Psoas muscle (tissue), 8 donors: ENCODE data around the gene MRTFA. TPM values are rescaled to one million over a fixed set of nuclear protein-coding genes. Genes with fewer than 3 reads are reported as not detected.
A peak's percentile ranks its signal among the peaks of the same experiment; 100 is the strongest.

ENCODE experiments used
- ATAC-seq, 4 donors: fragments of 200-7000 bp; cut with Tn5 transposase; one replicate each; pipeline ENCODE4 v1.9.1; 2020; ENCODE audit warnings: moderate library complexity in 3 of 4, mild to moderate bottlenecking in 2 of 4
- DNase-seq, 2 donors: peaks; one replicate each; pipeline ENCODE4 v3.0.0-alpha.2; 2020
- H3K27ac ChIP-seq: fragments of 200-600 bp; one replicate; pipeline ENCODE4 v1.8.0; 2022
- H3K27me3 ChIP-seq, 3 donors: fragments of 200-600 bp in 1 of 3; one replicate each; pipeline versions ENCODE4 v1.6.1 to v1.8.0; 2013 to 2022; ENCODE audit warnings: low read length in 2 of 3, mild to moderate bottlenecking in 2 of 3, moderate library complexity in 1 of 3; ENCODE audit not compliant: insufficient read depth in 3 of 3
- H3K36me3 ChIP-seq, 2 donors: fragments of 200-600 bp in 1 of 2; one replicate each; pipeline versions ENCODE4 v1.6.1 to v1.8.0; 2013 to 2022; ENCODE audit warnings: low read depth in 1 of 2, mild to moderate bottlenecking in 1 of 2, moderate library complexity in 1 of 2; ENCODE audit not compliant: insufficient read depth in 1 of 2
- H3K4me1 ChIP-seq: fragments of 200-600 bp; one replicate; pipeline ENCODE4 v1.8.0; 2022
- H3K4me3 ChIP-seq: fragments of 200-600 bp; one replicate; pipeline ENCODE4 v1.8.0; 2022; ENCODE audit warnings: mild to moderate bottlenecking
- H3K9me3 ChIP-seq: fragments of 200-600 bp; one replicate; pipeline ENCODE4 v1.8.0; 2022
- WGBS, 3 donors: extraction: QIAGEN DNeasy Blood & Tissue Kit; methylation state at CpG; one replicate each; pipeline versions ENCODE4 v1.1.6 to v1.1.7; 2013; 5-methylcytosine and 5-hydroxymethylcytosine counted together
- intact Hi-C, 2 donors: fragments of 100-400 bp; cut with DNase I; formaldehyde crosslinking; loops; one replicate each; pipeline versions ENCODE4 v1.11.0 to v1.14.2; 2022
- polyA plus RNA-seq, 3 donors: library from polyadenylated mRNA; stranded (reverse); fragments of 200-250 nt; gene quantifications; one replicate each; pipeline ENCODE4 v1.2.3, GENCODE V29; 2013
- total RNA-seq, 4 donors: library from RNA; stranded (reverse); fragmentation: NEBNext Ultra II Directional in 2 of 4; extraction: Animal tissue kit (Norgen Biotek cat#: 25700) in 2 of 4; gene quantifications; one replicate each; pipeline versions ENCODE4 v1.2.1 to v1.2.4, GENCODE V29; 2021 to 2023
- TF ChIP-seq, protein P1 (sequence below): fragments of 200-600 bp; IDR thresholded peaks from one replicate; pipeline ENCODE4 v1.8.0; 2022; ENCODE audit warnings: antibody characterized with exemption
- donor health status: healthy with polysubstance abuse.
- donor health status: DM: no; HTN: no; CAD: no; lungs with moderate emphysema.
- donor health status: Bipolar disorder and iron deficiency.
- donor health status: healthy.
- donor health status: DM: yes; HTN: yes; CAD: no.
- donor health status: DM: no; HTN: no; CAD: no.
- donor health status: DM: no; HTN: no; CAD: no.
- donor health status: DM: yes; HTN: yes; CAD: no.

MRTFA gene
- total and polyA plus RNA-seq, 7 donors, result 10.1 to 24.0 (median 15.7) TPM

DNA sequence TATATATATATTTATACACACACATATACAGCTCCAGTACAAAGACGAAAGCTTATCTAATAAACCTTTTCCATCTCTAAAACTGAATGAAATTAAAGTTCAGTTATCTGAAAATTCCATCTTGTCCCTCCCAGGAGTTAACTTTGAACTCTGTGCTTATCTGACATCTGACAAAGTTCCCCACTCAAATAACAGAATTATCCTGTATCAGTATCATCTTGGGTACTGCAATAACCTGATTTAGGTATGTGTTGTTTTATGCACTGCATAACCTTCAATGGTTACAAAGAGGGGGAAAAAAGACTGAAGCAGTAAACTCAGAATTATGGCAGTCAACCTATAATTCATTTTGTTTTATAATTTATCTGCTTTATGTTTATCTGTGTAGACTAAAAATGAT lies 169.5 kb downstream of the MRTFA start:
- H3K36me3 ChIP-seq, result peaks cover 0 to 10% of the 10 kb centered on the region in 2 donors
- no peak overlapping the region for H3K27ac ChIP-seq
- H3K27me3 ChIP-seq, result no peaks in the 10 kb centered on the region
- intact Hi-C loops, result no loop called here
- no peaks in the 10 kb centered on the region for H3K9me3 ChIP-seq
- ATAC-seq (no peak), DNase-seq (no peak)
- WGBS, 3 donors, result 93 to 98% (median 97%) methylated on average over 1 of the region's 1 CpG
- H3K4me3 ChIP-seq, result no peak overlapping the region
- H3K4me1 ChIP-seq, result peaks cover 12% of the 10 kb centered on the region
- TF ChIP-seq, protein P1, sequence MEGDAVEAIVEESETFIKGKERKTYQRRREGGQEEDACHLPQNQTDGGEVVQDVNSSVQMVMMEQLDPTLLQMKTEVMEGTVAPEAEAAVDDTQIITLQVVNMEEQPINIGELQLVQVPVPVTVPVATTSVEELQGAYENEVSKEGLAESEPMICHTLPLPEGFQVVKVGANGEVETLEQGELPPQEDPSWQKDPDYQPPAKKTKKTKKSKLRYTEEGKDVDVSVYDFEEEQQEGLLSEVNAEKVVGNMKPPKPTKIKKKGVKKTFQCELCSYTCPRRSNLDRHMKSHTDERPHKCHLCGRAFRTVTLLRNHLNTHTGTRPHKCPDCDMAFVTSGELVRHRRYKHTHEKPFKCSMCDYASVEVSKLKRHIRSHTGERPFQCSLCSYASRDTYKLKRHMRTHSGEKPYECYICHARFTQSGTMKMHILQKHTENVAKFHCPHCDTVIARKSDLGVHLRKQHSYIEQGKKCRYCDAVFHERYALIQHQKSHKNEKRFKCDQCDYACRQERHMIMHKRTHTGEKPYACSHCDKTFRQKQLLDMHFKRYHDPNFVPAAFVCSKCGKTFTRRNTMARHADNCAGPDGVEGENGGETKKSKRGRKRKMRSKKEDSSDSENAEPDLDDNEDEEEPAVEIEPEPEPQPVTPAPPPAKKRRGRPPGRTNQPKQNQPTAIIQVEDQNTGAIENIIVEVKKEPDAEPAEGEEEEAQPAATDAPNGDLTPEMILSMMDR, result no peak

DNA sequence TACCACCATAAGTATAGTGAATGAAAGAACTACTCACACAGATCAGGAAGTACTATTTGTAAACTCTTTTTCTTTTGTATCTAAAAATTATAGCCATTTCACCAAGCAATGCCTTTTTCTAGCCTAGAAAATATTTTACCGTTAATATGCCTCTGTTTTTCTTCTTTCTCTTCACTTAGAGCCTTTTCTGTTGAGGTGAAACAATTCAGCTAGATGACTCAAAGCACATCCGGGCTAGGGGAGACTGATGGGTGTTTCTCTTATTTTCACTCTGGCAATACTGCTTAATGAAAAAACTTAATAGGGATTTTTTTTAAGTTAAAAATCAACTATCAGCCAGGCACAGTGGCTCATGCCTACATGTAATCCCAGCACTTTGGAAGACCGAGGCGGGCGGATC lies 172.8 kb downstream of the MRTFA start:
- ATAC-seq (no peak), DNase-seq (no peak)
- H3K36me3 ChIP-seq, result peaks cover 5 to 14% of the 10 kb centered on the region in 2 donors
- H3K27ac ChIP-seq, result no peak overlapping the region
- peaks cover 17% of the 10 kb centered on the region for H3K4me1 ChIP-seq
- TF ChIP-seq, protein P1, result no peak
- 81 to 90% (median 89%) methylated on average over 5 of the region's 5 CpGs for WGBS, 3 donors
- H3K9me3 ChIP-seq, result no peaks in the 10 kb centered on the region
- H3K27me3 ChIP-seq, result no peaks in the 10 kb centered on the region
- H3K4me3 ChIP-seq, result no peak overlapping the region
- intact Hi-C loops, result no loop called here

DNA sequence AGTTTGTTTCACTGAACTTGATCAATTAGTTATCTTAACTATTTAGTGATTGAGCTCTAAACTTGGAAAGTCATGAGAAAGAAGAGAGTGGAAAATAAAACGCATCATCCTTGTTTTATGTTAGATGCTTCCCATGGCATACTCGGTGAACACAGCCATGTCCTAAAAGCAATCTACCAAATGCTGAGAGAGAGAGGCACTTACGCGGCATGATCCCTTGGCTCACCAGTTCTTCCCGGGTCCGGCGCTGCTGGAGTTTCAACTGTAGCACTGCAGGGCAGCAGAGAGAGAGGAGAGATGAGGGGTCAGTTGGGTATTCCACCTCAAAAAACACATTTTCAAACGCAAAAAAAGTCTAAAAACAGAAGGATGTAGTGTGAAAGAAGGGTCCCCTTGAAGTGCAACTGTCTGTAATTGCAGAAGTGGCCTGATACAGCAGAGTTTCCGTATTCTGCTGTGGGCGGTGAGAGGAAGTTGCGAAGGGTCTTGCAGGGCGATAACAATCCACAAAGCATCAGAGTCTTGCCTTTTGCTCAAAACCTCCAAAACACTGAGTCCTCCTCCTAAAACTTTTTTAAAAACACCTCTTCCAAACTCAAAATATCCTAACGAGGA lies 173.4 kb downstream of the MRTFA start:
- Histone ChIP-seq H3K4me3 (peak overlapping the region; percentile 17), H3K4me1 (peaks cover 20% of the 10 kb centered on the region), H3K9me3 (no peaks in the 10 kb centered on the region), H3K36me3 (peaks cover 5 to 14% of the 10 kb centered on the region in 2 donors), H3K27me3 (no peaks in the 10 kb centered on the region), H3K27ac (no peak overlapping the region)
- ATAC-seq (no peak), DNase-seq (no peak)
- WGBS, 3 donors, result 85 to 89% (median 87%) methylated on average over 13 of the region's 13 CpGs
- TF ChIP-seq, protein P1, result no peak
- intact Hi-C loops, result no loop called here

DNA sequence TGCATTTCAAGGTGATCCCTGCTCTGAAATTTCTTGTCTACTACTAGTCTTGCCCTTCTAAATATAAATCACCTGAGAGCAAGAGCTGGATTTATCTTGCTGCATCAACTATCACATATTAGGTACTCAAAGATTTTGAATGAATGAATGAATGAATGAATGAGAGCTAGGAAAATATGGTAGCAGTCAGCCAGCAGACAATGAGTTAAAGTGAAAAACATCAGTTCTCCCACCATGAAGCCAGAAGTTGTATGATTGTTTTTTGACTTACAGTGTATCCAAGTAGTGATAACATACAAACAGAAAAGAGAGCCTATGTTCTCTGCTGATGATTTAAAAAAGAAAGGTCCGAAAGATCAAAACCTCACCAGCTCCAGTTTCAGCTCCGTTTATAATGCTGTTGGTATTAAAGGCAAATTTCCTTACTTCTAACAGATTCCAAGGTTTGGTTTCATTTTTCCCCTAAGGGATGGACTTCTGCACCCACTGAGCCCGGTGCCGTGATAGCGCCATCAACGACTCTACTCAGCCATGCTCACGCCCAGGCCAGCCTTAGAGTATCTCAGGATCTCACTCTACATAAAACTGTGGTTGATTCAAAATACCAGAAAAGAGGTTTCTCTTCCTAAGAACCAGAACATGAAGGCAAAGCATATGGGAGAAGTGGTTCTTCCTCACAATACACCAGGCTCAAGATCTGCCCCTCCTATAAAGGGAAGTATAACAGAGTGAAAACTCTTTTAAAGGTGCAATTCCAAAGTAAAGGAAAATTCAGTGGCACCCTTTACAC lies 174.1 kb downstream of the MRTFA start:
- DNase-seq (no peak), ATAC-seq (no peak)
- H3K27ac ChIP-seq, result no peak overlapping the region
- 79 to 83% (median 83%) methylated on average over 7 of the region's 7 CpGs for WGBS, 3 donors
- no peaks in the 10 kb centered on the region for H3K27me3 ChIP-seq
- H3K36me3 ChIP-seq, result peaks cover 5 to 14% of the 10 kb centered on the region in 2 donors
- no peaks in the 10 kb centered on the region for H3K9me3 ChIP-seq
- H3K4me3 ChIP-seq, result peak overlapping the region; percentile 17
- TF ChIP-seq, protein P1, result no peak
- peaks cover 20% of the 10 kb centered on the region for H3K4me1 ChIP-seq
- intact Hi-C loops, result no loop called here
